ENCODE measurements around the gene SPINDOC. TPM values are rescaled to one million over a fixed set of nuclear protein-coding genes. Genes with fewer than 3 reads are reported as not detected.

Gene SPINDOC
- polyA plus RNA-seq, 1 experiment: 15.8 TPM

DNA sequence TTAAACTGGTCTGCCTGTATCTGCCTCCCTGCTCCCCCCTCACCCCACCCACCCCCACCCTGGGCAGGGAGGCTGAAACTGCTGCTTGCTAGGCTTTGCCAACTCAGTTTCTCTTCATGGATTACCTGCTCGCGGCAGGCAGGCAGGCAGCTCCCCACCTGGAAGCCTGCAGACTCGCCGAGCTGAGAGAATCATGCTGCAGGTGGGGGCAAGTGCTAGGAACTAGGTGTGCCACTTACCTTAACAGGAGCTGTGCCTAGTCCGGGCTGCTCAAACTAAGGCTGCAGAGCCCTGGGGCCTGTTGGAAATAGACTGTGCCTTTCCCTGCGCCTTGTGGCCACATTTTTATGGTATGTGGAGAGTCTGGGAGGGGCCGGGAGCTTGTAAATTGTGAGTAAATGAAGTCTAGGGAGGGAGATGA lies 55.9 kb downstream of the SPINDOC start:
- TF ChIP-seq, protein P1, sequence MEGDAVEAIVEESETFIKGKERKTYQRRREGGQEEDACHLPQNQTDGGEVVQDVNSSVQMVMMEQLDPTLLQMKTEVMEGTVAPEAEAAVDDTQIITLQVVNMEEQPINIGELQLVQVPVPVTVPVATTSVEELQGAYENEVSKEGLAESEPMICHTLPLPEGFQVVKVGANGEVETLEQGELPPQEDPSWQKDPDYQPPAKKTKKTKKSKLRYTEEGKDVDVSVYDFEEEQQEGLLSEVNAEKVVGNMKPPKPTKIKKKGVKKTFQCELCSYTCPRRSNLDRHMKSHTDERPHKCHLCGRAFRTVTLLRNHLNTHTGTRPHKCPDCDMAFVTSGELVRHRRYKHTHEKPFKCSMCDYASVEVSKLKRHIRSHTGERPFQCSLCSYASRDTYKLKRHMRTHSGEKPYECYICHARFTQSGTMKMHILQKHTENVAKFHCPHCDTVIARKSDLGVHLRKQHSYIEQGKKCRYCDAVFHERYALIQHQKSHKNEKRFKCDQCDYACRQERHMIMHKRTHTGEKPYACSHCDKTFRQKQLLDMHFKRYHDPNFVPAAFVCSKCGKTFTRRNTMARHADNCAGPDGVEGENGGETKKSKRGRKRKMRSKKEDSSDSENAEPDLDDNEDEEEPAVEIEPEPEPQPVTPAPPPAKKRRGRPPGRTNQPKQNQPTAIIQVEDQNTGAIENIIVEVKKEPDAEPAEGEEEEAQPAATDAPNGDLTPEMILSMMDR (IDR thresholded peaks at IDR 0.05; ENCODE audit: low read depth, low read length): no peak
- Histone ChIP-seq H3K9me3 (ENCODE audit: control insufficient read depth, insufficient read depth, low read length) (no peaks in the 10 kb centered on the region), H3K4me3 (ENCODE audit: low read depth, low read length) (no peak overlapping the region), H3K27ac (ENCODE audit: low read depth, low read length) (no peak overlapping the region), H3K27me3 (ENCODE audit: control insufficient read depth, insufficient read depth, low read length) (no peaks in the 10 kb centered on the region)
- no peak for DNase-seq (ENCODE audit: low read depth, low spot score)
- ChIA-PET CTCF (no interaction called here), POLR2A (no interaction called here)

- no peak for DNase-seq (ENCODE audit: low read depth, low spot score)
- CTCF ChIA-PET: no interaction called here
- Histone ChIP-seq H3K9me3 (ENCODE audit: control insufficient read depth, insufficient read depth, low read length) (no peaks in the 10 kb centered on the region), H3K4me3 (ENCODE audit: low read depth, low read length) (no peak overlapping the region), H3K27me3 (ENCODE audit: control insufficient read depth, insufficient read depth, low read length) (no peaks in the 10 kb centered on the region), H3K27ac (ENCODE audit: low read depth, low read length) (peak overlapping the region; percentile 31)
- TF ChIP-seq, protein P1 (IDR thresholded peaks at IDR 0.05; ENCODE audit: low read depth, low read length): no peak
- POLR2A ChIA-PET: no interaction called here
These were observed 56.4 kb downstream of the SPINDOC start for GRCh38 chr11:63869683-63870082.

GRCh38 chr11:63870351-63871140 lies 57.3 kb downstream of the SPINDOC start:
- Histone ChIP-seq H3K4me3 (ENCODE audit: low read depth, low read length) (no peak overlapping the region), H3K9me3 (ENCODE audit: control insufficient read depth, insufficient read depth, low read length) (no peaks in the 10 kb centered on the region), H3K27ac (ENCODE audit: low read depth, low read length) (no peak overlapping the region), H3K27me3 (ENCODE audit: control insufficient read depth, insufficient read depth, low read length) (no peaks in the 10 kb centered on the region)
- ChIA-PET POLR2A (interaction anchor here (0.9 kb wide), 1 partner anchor 25 kb away, joined by 3 read pairs; no protein-coding TSS in a partner anchor), CTCF (interaction anchor here (0.5 kb wide), 1 partner anchor 307 kb away, joined by 4 read pairs; no protein-coding TSS in a partner anchor)
- DNase-seq (ENCODE audit: low read depth, low spot score): no peak
- TF ChIP-seq, protein P1 (IDR thresholded peaks at IDR 0.05; ENCODE audit: low read depth, low read length): no peak

DNA sequence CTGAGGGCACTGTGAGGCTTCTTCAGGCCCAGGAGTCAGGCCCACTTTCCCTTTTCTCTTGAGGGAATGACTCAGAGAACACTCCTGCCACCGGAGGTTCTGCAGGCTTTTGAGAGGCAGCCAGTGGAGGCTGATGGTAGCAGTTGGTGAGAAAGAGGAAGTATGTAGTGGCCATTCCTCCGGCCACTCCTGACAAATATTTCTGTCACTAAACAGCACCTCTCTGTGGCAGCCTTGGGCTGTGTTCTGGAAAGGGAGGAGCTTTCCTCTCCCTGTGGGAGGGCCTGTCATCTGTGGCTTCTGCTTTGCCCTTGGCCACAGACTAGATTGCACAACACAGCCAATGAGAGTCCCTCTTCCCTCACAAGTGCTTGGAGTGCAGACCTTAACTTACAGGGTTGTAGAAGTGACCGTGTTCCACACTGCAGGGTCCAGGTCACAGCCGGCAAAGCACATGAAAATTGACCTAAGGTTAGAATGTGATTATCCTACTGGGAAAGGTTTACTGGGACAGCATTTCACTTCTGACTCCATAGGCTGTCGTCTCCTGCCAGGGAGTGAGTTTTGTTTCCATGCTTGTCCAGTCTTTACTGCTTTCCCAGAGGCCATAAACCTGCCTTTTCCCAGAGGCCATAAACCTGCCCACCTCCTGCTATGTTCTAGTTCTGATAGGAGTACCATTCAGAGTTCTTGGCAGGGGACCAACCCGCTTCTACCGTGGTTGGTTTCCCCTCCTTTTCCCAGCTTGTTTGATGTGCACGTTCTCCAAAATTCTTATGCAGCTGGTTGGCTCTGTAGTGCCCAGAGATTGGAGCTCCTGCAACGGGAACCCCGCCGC lies 58.9 kb downstream of the SPINDOC start:
- no peaks in the 10 kb centered on the region for H3K9me3 ChIP-seq (ENCODE audit: control insufficient read depth, insufficient read depth, low read length)
- H3K4me3 ChIP-seq (ENCODE audit: low read depth, low read length): no peak overlapping the region
- H3K27me3 ChIP-seq (ENCODE audit: control insufficient read depth, insufficient read depth, low read length): no peaks in the 10 kb centered on the region
- TF ChIP-seq, protein P1 (IDR thresholded peaks at IDR 0.05; ENCODE audit: low read depth, low read length): no peak
- CTCF ChIA-PET: interaction anchor here (1.1 to 2.3 kb wide), 4 partner anchors 10 to 134 kb away, joined by 3 to 8 read pairs (median 4); no protein-coding TSS in a partner anchor
- peak; percentile 48 for DNase-seq (ENCODE audit: low read depth, low spot score)
- peak overlapping the region; percentile 3 for H3K27ac ChIP-seq (ENCODE audit: low read depth, low read length)
- POLR2A ChIA-PET: no interaction called here
